RPMI8226 (cell line): ENCODE results near the gene ABCA10.
"Not testable (repeated sequence)": the region's sequence is repeated elsewhere in the genome, so short reads cannot be mapped to it uniquely, and the experiment has no call there.

Experiments used
- DNase-seq: peaks from one replicate; pipeline ENCODE4 v3.0.0-alpha.2; 2015

Gene ABCA10

DNA sequence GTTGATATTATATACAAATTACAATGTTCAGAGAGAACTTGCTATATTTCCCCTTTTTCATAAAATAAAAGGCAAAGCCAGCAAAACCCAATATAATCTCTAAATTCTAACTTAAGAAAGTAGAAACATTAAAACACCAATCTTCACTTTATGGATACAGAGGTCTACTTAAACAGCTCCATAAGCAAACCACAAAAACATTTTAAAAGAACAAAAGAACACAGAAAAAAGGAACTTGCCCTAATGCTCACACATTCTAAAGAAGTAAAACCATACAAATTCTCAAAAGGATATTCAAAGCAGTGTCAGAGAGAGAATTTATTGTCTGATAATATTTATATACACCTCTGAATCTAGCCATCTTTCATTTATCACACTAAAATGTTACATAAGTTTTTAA, 606 bp downstream of the ABCA10 start:
- DNase-seq, result no peak

DNA sequence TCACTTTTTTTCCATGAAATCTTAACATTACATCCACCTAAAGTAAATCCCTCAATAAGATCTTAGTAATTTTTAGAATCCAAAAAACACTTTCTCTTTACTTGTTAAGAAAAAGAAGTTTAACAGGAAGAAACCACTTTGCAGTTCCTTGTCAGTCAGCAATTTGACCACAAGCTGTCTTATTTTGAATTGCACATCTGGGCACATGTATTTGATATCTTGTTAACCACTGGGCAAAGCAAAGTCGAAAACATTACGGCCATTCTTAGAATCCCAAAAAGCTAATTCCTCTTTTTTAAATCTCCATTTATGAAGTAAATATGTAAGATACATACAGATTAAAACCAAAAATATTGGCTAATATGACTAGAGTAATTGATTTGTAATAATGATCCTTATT, 1.1 kb downstream of the ABCA10 start:
- DNase-seq, result no peak

DNA sequence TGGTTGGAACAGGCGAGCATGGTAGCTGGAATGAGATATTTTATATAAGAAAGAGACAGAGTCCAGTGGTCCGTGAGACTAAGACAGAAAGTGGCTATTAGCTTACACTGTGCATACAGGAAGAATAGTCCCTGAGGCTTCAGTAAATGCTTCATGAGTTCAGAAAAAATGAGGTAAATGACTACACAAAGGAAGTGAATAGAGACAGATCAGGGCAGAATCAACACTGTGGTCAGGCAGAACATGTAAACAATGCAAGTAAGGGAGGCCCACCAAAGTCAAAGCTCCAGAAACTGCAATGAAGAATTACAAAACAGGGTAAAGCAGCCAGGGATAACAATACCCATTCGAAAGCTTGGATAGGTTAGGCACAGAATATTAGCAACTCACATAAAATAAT, 4.8 kb downstream of the ABCA10 start:
- no peak for DNase-seq

DNA sequence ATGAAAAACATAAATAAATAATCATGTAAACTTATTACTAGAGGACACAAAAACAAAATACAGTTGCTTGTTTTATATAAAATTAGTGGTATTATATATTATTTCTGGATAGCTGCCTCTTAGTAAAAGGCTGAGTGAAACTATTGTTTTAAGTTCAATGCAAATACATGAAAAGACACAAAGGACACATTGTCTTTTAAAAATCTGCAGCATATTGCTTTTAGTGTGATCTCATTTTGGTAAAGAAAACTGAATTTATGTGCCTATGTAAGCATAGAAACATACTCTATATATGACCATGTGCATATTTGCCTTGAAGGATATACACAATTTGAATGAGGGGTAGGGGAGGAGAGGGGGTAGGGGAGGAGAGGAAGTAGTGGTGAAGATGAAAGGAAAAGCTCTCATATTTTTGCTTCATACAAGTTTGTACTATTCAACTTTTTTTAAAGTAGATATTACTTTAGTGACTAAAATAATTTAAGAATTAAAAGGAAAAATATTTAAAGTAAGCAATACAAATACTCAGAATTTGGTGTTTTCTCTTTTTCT, 5.8 kb downstream of the ABCA10 start:
- no peak for DNase-seq

DNA sequence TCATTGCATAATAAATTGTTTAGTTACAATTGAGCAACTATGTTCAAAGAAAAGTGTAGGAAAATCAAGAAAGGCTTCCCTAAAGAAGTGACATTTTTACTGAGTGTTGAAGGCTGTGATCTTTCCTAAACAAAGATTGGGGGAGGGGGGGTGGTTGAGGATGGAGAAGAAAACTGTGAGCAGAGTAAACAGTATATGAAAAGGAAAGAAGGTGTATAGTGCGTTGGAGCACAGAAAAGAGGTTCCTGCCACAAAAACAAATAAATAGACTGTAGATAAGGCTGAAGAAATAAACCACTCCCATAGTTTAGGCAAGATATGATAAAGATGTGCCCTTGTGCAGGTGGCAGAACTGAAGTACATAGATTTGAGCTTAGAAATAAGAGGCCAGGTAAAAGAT, 8.5 kb downstream of the ABCA10 start:
- DNase-seq, result no peak

DNA sequence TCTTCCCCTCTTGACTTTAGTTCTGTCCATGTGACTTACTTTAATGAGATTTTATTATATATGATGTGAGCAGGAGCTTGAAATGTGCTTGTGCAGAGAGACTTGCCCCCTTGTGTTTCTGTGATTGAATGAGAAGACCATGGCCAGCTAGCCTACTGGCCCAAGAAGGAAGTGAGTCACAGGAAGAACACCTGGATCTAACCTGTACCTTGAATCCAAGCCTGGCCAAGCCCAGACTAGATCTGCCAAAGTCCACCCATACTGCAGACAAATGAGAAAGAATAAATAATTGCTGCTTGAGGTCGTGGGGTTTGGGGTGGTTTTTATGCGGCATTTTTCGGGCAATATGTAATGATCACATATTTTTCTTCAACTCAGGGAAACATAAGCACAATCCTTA, 9.6 kb downstream of the ABCA10 start:
- DNase-seq, result no peak

DNA sequence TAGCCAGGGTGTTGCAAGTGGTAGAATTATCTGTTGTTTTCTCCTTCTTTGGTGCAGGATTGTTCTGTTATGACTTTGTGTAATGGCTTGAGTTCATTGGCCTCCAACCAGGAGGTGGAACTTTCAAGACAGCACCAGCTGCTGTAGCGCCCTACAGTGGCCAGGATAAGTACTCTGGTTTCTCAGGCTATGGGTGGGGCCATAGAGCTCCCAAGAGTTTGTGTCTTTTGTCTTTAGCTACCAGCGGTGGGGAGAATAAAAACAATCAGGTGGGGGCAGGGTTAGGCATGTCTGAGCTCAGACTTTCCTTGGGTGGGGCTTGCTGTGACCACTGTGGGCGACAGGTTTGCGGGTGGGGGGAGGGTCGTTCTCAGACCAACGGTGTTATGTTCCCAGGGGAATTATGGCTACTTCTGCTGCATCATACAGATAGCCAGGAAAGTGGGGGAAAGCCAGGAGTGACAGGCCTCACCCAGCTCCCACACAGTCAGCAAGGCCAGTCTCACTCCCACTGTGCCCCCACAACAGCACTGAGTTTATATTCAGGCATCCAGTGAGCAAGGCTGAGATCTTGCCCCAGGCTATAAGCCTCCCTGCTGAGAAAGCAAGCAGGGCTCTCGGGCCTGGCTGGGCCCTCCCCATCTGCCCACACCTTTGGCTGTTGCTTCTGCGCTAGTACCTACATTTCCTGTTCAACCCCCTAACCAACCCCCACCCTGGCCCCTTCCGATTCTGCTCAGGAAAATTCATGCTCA, 15.4 kb downstream of the ABCA10 start:
- DNase-seq, result no peak

DNA sequence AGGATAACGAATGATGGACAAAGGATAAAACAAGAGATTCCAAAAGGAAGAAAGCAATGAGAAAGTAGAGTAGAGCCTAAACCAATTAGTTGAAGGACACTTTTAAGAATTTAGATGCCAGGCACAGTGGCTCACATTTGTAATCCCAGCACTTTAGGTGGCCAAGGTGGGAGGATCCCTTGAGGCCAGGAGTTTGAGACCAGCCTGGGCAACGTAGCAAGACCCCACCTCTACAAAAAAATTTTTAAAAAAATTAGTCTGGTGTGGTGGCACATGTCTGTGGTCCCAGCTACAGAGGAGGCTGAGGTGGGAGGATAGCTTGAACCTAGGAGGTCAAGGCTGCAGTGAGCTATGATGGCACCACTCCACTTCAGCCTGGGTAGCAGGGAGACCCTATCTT, 20.0 kb downstream of the ABCA10 start:
- no peak for DNase-seq

DNA sequence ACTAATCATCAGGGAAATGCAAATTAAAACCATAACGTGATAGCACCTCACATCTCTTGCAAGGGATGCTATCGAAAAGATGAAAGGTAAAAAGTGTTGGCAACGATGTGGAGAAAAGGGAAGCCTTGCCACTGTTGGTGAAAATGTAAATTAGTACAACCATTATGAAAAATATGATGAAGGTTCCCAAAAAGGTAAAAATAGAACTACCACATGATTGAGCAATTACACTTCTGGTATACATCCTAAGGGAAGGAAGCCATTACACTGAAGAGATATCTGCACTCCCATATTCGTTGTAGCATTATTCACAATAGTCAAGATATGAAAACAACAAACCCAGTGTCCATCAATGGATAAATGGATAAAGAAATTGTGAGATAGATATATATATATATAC, 21.5 kb downstream of the ABCA10 start:
- DNase-seq, result no peak

DNA sequence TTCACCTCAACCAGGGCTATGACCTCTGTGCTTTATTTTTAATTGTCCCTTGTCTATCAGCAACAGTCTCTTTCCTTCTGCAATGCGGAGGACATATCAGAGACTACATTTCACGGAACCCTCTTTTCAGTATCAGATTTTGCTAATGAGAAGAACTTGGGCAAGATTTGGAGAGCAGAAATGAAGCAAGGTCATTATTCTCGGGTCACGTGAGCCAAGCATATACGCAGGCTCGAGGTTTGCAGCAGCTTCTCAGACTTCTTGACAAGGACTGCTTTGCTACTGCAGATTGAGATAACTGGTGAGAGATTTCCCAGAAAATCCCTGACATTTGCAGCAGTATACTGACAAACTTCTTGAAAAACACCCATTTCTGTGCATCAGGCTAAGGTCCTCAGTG, 30.4 kb downstream of the ABCA10 start:
- DNase-seq, result no peak

DNA sequence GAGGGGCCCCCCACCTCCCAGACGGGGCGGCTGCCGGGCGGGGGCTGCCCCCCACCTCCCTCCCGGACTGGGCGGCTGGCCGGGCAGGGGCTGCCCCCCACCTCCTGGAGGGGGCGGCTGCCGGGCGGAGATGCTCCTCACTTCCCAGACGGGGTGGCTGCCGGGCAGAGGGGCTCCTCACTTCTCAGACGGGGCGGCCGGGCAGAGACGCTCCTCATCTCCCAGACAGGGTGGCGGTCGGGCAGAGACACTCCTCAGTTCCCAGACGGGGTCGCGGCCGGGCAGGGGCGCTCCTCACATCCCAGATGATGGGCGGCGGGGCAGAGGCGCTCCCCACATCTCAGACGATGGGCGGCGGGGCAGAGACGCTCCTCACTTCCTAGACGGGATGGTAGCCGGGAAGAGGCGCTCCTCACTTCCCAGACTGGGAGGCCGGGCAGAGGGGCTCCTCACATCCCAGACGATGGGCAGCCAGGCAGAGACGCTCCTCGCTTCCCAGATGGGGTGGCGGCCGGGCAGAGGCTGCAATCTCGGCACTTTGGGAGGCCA, 32.4 kb downstream of the ABCA10 start:
- not testable (repeated sequence) for DNase-seq

DNA sequence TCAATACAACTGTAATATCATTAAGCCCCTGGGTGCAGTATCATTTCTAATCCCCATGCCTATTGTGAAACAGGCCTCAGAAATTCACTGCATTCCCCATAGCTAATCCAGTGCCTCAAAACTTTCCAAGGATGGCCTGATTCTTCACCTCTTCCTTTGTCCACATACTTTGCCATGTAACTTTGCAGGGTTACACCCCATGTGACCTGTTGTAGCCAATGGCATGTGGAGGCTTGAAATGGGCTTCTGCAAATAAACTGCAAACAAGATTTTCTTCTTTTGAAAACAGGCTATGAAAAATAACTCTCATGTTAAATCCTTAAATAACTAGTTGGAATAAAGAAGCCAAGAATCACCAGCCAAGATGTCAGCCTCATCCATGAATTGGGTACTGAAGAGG, 35.9 kb downstream of the ABCA10 start:
- DNase-seq, result no peak

DNA sequence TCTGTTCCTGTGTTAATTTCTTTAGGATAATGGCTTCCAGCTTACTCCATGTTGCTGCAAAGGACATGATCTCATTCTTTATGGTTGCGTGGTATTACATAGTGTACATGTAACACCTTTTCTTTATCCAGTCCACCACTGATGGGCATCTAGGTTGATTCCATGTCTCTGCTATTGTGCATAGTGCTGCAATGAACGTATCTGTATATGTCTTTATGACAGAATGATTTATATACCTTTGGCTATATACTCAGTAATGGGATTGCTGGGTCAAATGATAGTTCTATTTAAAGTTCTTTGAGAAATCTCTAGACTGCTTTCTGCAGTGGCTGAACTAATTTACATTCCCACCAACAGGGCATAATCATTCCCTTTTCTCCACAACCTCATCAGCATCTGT, 39.8 kb downstream of the ABCA10 start:
- no peak for DNase-seq

DNA sequence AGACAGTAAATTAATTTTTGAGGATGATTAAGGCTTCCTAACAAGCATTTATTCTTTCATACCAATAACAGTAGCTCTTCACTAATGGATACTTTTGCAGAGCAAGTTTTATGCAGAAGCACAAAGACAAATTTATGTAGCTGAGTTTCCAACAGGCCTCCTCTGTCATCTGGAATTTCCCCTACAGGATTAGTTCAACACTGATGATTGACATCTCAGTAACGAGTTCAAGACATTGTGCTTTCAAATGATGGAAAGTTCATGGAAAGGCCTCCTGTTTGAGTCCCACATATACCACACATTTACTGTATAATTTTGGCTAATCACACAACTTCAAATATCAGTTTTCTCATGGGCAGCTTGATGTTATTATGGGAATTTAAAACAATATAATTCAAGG, 40.6 kb downstream of the ABCA10 start:
- DNase-seq, result no peak

DNA sequence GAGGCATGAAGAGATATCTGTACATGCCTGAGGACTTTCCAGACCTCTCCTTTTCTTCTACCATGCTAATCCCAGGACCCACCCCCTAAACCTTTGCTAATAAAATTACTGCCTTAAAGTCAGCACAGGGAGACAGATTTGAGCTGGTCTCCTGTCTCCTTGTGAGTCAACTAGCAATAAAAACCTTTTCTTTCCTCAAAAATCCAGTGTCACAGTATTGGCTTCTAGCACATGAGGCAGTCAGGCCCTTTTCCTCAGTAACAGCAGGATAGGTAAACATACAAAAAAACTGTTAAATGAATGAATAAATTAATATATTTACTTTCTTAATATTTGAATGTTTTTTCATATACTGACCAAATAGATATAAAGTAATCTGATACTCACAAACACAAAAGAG, 41.3 kb downstream of the ABCA10 start:
- DNase-seq, result no peak

DNA sequence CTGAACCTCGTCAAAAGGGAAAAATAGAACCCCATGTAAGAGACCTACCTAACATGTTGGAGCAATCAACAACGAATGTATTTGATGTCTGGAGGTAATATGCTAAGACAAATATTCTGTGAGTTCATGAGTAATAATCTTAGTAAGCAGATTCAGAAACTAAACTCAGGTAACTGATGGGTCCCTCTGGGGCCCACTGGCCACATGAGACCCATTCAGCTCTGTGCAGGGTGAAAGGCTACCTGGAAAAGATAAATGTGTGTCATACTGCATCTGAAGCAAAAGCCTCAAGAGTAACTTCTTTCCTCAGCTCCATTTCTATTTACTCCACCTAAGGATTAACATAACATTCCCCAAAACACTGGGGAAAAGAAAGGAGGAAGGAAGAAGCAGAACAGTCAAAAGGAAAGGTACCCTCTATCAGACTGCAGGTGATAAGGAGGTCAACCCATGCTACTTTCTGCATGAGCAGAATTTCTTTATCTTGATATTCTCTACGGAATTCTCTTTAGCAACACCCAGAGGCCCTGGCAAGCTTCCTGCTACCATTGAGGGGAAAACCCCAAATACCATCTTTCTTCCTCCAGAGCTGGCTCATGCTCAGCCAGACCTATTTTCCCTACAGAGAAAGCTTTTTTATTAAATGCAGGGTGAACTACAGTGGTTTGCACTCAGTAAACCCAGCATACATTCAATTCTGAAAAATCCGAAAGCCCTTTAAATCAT, 49.2 kb downstream of the ABCA10 start:
- DNase-seq, result no peak

DNA sequence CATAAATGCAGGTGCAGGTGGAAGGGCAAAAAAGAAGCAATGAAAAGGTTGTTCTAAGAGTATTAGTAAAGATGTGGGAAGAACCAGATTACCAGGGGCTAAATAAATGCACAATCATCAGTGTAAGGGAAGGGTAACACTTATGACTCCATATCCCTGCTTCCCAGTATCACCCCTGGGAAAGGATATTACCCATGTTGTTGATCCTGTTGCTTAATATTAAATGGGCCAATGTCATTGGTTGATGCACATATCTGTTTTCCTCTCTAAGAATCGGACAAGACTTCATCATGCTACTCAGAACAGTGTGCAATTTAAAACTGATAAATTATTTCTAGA, 52.2 kb downstream of the ABCA10 start:
- DNase-seq, result no peak

DNA sequence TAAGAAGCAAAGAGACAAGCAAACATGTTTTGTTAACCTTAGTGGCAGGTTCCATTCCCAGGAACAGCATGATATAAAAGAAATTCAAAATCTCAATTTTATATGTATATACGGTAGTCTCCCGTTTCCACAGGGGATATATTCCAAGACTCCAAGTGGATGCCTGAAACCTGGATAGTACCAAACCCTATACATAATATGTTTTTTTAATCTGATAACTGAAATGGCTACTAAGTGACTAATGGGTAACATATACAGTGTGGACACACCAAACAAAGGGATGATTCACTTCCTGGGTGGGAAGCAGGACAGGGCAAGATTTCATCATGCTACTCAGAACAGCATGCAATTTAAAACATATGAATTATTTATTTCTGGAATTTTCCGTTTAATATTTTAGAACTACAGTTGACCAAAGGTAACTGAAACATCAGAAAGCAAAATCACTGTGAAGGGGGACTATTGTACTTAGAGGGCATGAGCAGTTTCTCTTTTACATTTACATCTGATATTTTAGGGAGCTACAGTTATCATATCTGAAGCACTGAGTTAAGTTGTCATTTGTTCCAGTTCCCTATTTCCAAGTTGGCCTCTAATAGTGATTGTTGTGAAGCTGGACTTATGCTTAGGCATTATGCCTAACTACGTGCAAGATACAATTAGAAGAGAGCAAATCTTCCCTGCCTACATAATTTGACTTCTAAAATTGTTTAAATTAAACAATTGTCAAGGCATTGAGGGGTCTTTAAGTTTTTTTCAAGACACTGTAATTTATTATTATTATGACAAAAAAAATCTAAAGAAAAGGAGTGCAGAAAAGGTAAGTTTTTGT, 52.8 kb downstream of the ABCA10 start:
- DNase-seq, result no peak

DNA sequence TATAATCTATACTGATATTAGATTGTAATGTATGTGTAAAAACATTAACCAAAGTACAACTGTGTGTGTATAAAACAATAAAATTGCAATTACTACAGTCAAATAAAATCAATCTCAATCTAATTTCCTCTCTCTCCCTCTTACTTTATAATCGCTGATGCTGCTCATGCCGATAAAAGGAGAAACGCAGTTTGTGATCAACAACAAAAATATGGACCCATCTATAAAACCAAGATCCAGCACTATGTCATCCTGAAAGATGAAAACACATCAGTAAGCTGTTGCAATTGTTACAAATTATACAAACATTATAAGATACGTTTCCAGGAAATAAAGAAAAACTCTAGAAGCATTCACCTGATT, 53.4 kb downstream of the ABCA10 start:
- no peak for DNase-seq

DNA sequence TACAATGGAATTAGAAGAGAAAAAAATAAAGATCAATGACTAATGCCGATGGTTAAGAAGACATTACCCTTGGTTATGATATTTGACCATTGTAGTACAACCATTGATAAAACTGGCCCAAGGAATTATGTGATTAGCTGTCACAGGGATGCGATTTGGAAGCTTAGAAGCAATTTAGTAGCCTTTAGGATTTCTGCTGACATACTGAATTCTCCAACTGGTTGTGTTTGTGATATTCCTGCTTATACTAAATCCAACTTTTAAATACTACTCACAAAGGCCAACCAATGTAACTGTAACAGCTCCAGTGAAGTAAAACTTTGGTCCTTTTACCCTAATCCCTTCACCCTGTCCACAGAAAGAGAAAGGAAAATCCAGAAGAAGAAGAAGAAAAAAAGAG, 55.5 kb downstream of the ABCA10 start:
- DNase-seq, result no peak

DNA sequence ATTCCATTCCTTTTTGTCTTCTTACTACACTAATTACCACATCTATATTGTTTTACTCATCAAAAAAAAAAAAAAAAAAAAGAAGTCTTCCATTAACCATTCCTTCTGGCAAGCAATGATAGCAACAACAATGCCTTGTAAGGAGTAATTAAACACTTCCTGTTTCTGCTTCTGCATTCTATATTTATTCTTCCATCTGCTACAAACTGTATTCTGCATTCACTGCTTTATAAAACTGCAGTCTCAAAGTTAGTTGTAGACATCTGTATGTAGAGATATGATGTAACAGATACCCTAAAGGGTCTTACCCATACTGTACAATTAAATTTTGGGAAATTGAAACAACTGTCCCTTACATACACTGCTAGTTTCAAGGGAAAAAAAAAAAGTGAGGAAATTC, 58.2 kb downstream of the ABCA10 start:
- DNase-seq, result no peak

DNA sequence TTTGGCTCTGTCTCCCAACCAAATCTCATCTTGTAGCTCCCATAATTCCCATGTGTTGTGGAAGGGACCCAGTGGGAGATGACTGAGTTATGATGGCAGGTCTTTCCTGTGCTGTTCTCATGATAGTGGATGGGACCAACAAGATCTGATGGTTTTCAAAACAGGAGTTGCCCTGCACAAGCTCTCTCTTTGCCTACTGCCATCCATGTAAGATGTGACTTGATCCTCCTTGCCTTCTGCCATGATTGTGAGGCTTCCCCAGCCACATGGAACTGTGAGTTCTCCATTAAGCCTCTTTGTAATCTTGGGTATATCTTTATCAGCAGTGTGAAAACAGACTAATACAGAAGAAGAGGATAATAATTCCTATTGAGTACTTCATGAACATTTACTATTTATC, 60.0 kb downstream of the ABCA10 start:
- not testable (repeated sequence) for DNase-seq

DNA sequence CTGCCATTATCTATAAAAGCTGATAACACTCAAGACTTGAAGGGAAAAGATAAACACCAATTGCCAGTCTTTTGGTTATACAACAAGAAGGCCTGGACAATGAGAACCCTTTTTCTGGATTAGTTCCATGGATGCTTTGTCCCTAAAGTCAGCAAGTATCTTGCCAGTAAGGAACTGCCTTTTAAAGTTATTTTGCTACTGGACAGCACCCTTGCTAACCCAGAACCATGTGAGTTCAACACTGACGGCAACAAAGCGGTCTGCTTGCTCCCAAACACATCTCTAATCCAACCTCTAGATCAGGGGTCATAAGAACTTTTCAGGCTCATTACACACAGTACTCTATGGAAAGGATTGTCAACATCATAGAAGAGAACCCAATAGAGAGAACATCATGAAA, 61.7 kb downstream of the ABCA10 start:
- DNase-seq, result no peak

DNA sequence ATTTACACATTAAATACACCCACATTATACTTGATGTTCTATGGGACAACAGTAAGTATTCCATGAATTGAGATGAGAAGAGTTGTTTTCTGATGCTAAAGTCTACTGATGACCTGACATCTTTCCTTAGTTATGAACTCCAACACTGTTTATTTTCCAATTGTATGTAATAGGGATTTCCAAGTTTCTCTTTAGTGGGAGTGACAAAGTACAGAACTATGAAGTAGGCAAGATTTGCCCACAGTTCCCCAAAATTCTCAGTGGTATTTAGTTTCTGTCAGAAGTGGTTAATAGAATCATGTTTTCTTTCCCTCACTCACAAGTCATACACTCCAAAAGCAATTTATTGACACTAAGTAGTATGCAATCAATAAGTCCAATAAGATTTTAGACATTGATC, 64.4 kb downstream of the ABCA10 start:
- DNase-seq, result no peak
